Heart right ventricle (tissue), 16 donors: ENCODE results near the gene STARD3NL. TPM values are rescaled to one million over a fixed set of nuclear protein-coding genes. Genes with fewer than 3 reads are reported as not detected.
"Not testable (repeated sequence)": the region's sequence is repeated elsewhere in the genome, so short reads cannot be mapped to it uniquely, and the experiment has no call there.

Source experiments
- ATAC-seq, 8 donors: fragments of 200-7000 bp; cut with Tn5 transposase; one replicate each; pipeline ENCODE4 v1.9.1; 2020; ENCODE audit warnings: mild to moderate bottlenecking in 8 of 8, moderate library complexity in 8 of 8, moderate number of reproducible peaks in 1 of 8
- DNase-seq, 2 donors: peaks; one replicate each; pipeline ENCODE4 v3.0.0-alpha.2; 2020
- H3K27ac ChIP-seq, 10 donors: fragments of 200-600 bp; sonication (generic) in 2 of 10; one replicate each; pipeline versions ENCODE4 v1.5.0 to v1.8.0; 2020 to 2022; ENCODE audit warnings: mild to moderate bottlenecking in 3 of 10
- H3K27me3 ChIP-seq, 7 donors: fragments of 200-600 bp; one replicate each; pipeline ENCODE4 v1.8.0; 2021 to 2022; ENCODE audit warnings: mild to moderate bottlenecking in 2 of 7
- H3K36me3 ChIP-seq, 9 donors: fragments of 200-600 bp; sonication (generic) in 1 of 9; one replicate each; pipeline versions ENCODE4 v1.5.0 to v1.8.0; 2020 to 2022; ENCODE audit warnings: mild to moderate bottlenecking in 2 of 9
- H3K4me1 ChIP-seq, 9 donors: fragments of 200-600 bp; sonication (generic) in 1 of 9; one replicate each; pipeline versions ENCODE4 v1.5.0 to v1.8.0; 2020 to 2022; ENCODE audit warnings: mild to moderate bottlenecking in 4 of 9
- H3K4me3 ChIP-seq, 10 donors: fragments of 200-600 bp; sonication (generic) in 2 of 10; one replicate each; pipeline versions ENCODE4 v1.5.0 to v1.8.0; 2020 to 2022; ENCODE audit warnings: mild to moderate bottlenecking in 7 of 10, moderate library complexity in 2 of 10
- H3K9me3 ChIP-seq, 11 donors: fragments of 200-600 bp in 10 of 11; sonication (generic) in 2 of 11; one replicate each; pipeline versions ENCODE4 v1.5.0 to v1.8.0; 2013 to 2022; ENCODE audit warnings: mild to moderate bottlenecking in 2 of 11, control low read depth in 1 of 11, moderate library complexity in 1 of 11
- CTCF ChIP-seq, 9 donors: fragments of 200-600 bp; sonication (generic) in 2 of 9; IDR thresholded peaks; one replicate each; pipeline versions ENCODE4 v1.5.0 to v1.8.0; 2021 to 2022; ENCODE audit warnings: antibody characterized with exemption in 9 of 9, mild to moderate bottlenecking in 5 of 9, moderate library complexity in 1 of 9
- WGBS, 2 donors: extraction: QIAGEN DNeasy Blood & Tissue Kit; methylation state at CpG; one replicate each; pipeline ENCODE4 v1.1.7; 2013; ENCODE audit warnings: inconsistent platforms in 1 of 2; 5-methylcytosine and 5-hydroxymethylcytosine counted together
- intact Hi-C, 10 donors: fragments of 100-400 bp; cut with DNase I; formaldehyde crosslinking; loops; one replicate each; pipeline versions ENCODE4 v1.11.1 to v1.14.2; 2022
- polyA plus RNA-seq, 2 donors: library from polyadenylated mRNA; stranded (reverse); fragments of 200-250 nt; gene quantifications; one replicate each; pipeline ENCODE4 v1.2.3, GENCODE V29; 2013
- total RNA-seq, 10 donors: library from RNA; stranded (reverse); fragmentation: NEBNext Ultra II Directional in 3 of 10; extraction: Animal tissue kit (Norgen Biotek cat#: 25700) in 3 of 10; gene quantifications; one replicate each; pipeline versions ENCODE4 v1.2.1 to v1.2.4, GENCODE V29; 2021 to 2023
- donor health status: Arrhythmogenic right ventricular cardiomyopathy.
- donor health status: ischemic (EF 13 %, LVEDD 7.1; RV severe dilation, severe dysfunction).
- donor health status: healthy with polysubstance abuse.
- donor health status: DM: no; HTN: yes; CAD: no.
- donor health status: DM: no; HTN: no; CAD: no.
- donor health status: ischemic (EF 25% LVEDD 6.9; RV normal size, moderate dysfunction).
- donor health status: ischemic (EF 25% LVEDD 5.7; RV mildly dilated, moderate dysfunction).
- donor health status: healthy.
- donor health status: DM: yes; HTN: yes; CAD: no.
- donor health status: Ischemic cardiomyopathy.
- donor health status: ischemic (EF 35%, LVEDD 5.7; RV mildly dilated, moderate dysfunction).
- donor health status: nonischemic (EF 11% LVEDD 7.7; RV severe dilation, severe dysfunction).
- donor health status: DM: yes; HTN: yes; CAD: no.
- donor health status: PGD.
- donor health status: ischemic (EF 29% LVEDD 5.4; RV normal size, mild dysfunction).
- donor health status: nonischemic (EF 23%, LVEDD 6.1; RV moderate dilation, normal function).

The STARD3NL gene
- total and polyA plus RNA-seq, 12 donors, result 11.9 to 29.3 (median 24.1) TPM

- DNase-seq, result no peak
- WGBS, 2 donors, result 93 to 94% methylated on average over 6 of the region's 6 CpGs
- no peak overlapping the region for H3K27ac ChIP-seq
- TF ChIP-seq CTCF (IDR thresholded peaks at IDR 0.05), result no peak
- H3K27me3 ChIP-seq, result no peaks in the 10 kb centered on the region
- peaks cover 0 to 64% (median 13%) of the 10 kb centered on the region in 9 donors for H3K36me3 ChIP-seq
- H3K4me1 ChIP-seq, result peaks cover 0 to 22% (median 0%) of the 10 kb centered on the region in 9 donors
- intact Hi-C loops, result loop anchor here in 3 of 10 donors (5.0 to 10.0 kb wide), 3 partner anchors 85 to 328 kb away; partner anchors contain the start of gene SFRP4 (in 1 of the 3)
- no peaks in the 10 kb centered on the region for H3K9me3 ChIP-seq
- H3K4me3 ChIP-seq, result no peak overlapping the region
- no peak for ATAC-seq
Measured at GRCh38 chr7:38229884-38230642, 52.0 kb downstream of the STARD3NL start.

GRCh38 chr7:38232502-38233366, 54.7 kb downstream of the STARD3NL start:
- TF ChIP-seq CTCF (IDR thresholded peaks at IDR 0.05), result no peak
- H3K27ac ChIP-seq, result peak overlapping the region in 1 of 10 donors; percentile 58
- peaks cover 0 to 48% (median 13%) of the 10 kb centered on the region in 9 donors for H3K36me3 ChIP-seq
- intact Hi-C loops, result no loop called here
- no peak overlapping the region for H3K4me3 ChIP-seq
- 71 to 74% methylated on average over 11 of the region's 11 CpGs for WGBS, 2 donors
- H3K9me3 ChIP-seq, result no peaks in the 10 kb centered on the region
- ATAC-seq (peak in 5 of 8 donors; percentile 48 to 56 (median 52)), DNase-seq (no peak)
- no peaks in the 10 kb centered on the region for H3K27me3 ChIP-seq
- H3K4me1 ChIP-seq, result peaks cover 0 to 30% (median 0%) of the 10 kb centered on the region in 9 donors

GRCh38 chr7:38234759-38235158, 56.7 kb downstream of the STARD3NL start:
- 90 to 93% methylated on average over 11 of the region's 11 CpGs for WGBS, 2 donors
- H3K36me3 ChIP-seq, result peaks cover 0 to 28% (median 4%) of the 10 kb centered on the region in 9 donors
- H3K27me3 ChIP-seq, intact Hi-C loops, DNase-seq, ATAC-seq, H3K27ac ChIP-seq, H3K9me3 ChIP-seq, H3K4me3 ChIP-seq: not testable (repeated sequence)
- H3K4me1 ChIP-seq, result peaks cover 0 to 30% (median 0%) of the 10 kb centered on the region in 9 donors

GRCh38 chr7:38235606-38236005, 57.6 kb downstream of the STARD3NL start:
- no peak for ATAC-seq
- intact Hi-C loops, result no loop called here
- no peak for TF ChIP-seq CTCF (IDR thresholded peaks at IDR 0.05)

GRCh38 chr7:38239129-38239528, 61.1 kb downstream of the STARD3NL start:
- ATAC-seq, H3K36me3 ChIP-seq, H3K9me3 ChIP-seq, H3K27ac ChIP-seq, intact Hi-C loops, H3K4me3 ChIP-seq, DNase-seq, H3K27me3 ChIP-seq: not testable (repeated sequence)
- WGBS, 2 donors, result 88% methylated on average over 10 of the region's 10 CpGs
- H3K4me1 ChIP-seq, result peaks cover 0 to 11% (median 0%) of the 10 kb centered on the region in 9 donors

More at GRCh38 chr7:38235606-38236005, 57.6 kb downstream of the STARD3NL start:
- 69 to 76% methylated on average over 4 of the region's 4 CpGs for WGBS, 2 donors
- Histone ChIP-seq H3K4me3 (no peak overlapping the region), H3K9me3 (no peaks in the 10 kb centered on the region), H3K27me3 (no peaks in the 10 kb centered on the region), H3K4me1 (peaks cover 0 to 30% (median 0%) of the 10 kb centered on the region in 9 donors), H3K27ac (no peak overlapping the region), H3K36me3 (peaks cover 0 to 20% (median 0%) of the 10 kb centered on the region in 9 donors)
- DNase-seq, result no peak
